DMS 273 (cell line): ENCODE results near the gene PKDREJ.
"Not testable (repeated sequence)": the region's sequence is repeated elsewhere in the genome, so short reads cannot be mapped to it uniquely, and the experiment has no call there.

ENCODE experiments used
- DNase-seq: peaks from one replicate; lab custom pipeline; 2025; ENCODE audit not compliant: unreplicated experiment; lab: John Stamatoyannopoulos, UW

Gene PKDREJ, protein sequence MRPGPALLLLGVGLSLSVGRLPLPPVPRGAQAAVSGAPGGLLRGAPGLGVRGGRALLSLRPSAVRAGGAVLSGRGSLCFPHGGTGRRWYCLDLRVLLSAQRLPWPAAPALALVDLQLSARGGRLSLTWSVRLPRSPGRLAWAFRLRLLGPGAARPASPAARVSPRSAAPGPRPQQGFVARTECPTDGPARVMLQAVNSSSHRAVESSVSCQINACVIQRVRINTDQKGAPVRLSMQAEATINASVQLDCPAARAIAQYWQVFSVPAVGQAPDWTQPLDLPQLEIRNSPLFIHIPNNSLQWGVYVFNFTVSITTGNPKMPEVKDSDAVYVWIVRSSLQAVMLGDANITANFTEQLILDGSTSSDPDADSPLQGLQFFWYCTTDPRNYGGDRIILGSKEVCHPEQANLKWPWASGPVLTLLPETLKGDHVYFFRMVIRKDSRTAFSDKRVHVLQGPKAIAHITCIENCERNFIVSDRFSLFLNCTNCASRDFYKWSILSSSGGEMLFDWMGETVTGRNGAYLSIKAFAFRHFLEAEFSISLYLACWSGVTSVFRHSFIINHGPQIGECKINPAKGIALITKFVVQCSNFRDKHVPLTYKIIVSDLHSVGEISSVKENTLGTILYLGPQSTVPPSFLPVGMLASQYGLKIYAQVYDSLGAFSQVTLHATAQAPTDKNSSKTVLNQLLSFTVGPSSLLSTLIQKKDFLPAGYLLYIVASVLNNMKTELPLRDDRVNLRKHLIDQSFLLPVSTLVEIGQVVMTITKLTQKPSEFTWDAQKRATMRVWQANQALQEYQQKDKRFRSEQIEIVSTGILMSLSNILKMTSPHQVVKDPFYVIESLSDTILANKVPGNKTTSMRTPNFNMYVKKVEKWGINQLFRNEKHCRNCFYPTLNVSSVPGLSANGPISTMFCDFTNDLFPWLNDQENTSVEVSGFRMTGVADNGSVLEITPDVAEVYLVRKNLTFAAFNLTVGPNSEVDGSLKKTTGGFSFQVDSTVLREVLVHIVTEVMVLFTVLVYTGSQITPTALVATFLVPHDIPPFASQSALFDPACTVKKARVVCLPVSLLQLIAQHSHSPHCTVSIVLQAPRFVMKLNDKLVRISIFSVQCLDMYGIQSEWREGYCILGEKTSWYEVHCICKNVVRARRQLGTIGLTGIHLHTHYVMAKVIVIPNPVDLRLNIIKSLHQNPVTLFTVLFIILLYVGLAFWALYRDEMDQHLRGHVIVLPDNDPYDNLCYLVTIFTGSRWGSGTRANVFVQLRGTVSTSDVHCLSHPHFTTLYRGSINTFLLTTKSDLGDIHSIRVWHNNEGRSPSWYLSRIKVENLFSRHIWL (N-terminal part only)

DNA sequence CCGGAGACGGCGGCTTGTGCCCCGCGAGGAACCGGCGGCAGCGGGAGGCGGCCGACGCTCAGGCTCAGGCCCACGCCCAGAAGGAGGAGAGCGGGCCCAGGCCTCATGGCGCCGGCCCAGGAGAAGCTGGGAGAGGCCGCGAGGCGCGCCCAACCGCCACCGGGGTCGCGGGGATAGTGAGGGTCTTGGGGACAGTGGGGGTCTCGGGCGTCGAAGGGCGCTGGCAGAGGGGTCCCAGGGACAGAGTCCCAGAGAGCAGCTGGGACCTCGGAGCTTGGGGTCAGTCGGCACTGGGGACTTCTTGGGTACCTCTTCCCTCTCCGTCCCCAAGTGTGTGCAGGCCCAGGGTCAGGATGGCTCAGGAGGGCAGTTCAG is at the start of gene PKDREJ:
Gene PKDREJ (minus strand): TSS at position 128 of the 375 bp plus-strand sequence. CDS start 21 bp downstream, at position 107.
- no peak for DNase-seq

DNA sequence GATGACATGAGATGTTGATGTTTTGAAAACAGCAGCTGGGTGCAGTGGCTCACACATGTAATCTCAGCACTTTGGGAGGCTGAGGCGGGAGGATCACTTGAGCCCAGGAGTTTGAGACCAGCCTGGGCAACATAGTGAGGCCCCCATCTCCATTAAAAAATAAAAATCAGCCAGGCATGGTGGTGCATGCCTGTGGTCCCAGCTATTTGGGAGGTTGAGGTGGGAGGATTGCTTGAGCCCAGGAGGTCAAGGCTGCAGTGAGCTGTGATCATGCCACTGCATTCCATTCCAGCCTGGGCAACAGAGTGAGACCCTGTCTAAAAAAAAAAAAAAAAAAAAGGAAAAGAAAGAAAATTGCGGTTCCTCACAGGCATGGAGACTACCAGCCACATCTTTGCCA is 49.7 kb upstream of the PKDREJ start:
- not testable (repeated sequence) for DNase-seq

DNA sequence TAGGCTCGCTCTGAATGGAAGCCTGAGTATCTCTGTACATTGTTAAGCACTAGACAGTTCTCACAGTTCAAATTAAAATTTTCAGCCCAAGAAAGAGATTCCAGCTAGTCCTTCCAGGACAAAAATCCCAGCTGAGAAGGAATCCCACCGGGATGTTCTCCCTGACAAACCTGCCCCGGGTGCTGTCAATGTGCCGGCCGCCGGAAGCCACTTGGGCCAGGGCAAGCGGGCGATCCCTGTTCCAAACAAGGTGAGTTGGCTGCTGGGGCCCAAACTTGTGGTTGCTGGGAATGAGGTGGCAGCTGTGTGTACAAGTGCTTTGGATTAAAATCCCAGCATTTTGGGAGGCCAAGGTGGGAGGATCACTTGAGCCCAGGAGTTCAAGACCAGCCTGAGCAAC is 48.9 kb upstream of the PKDREJ start:
- DNase-seq, result no peak

DNA sequence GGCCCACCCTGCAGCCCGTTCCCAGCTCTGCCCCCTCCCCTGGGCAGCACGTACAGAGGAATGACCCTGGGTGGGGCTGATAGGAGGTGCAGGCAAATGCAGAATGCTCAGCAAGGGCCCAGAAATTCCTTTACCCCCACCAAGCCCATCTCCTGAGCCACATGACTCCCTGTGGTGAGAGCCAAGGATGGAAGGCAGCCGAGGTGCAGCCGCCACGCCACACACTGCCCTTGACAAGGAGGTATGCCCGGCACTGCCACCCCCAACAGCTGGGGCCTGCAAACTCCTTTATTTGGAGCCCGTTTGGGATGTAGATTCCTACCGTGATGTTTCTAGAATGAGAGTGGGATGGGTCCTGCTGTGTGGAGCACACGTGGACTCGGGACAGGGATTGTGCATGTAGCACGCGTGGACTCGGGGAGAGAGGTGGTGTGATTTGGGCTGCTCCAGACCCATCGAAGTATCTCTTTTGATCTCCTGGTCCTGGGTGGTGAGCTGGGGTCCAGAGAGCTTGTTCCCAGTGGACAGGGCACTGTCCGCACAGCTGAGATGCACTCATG is 46.5 kb upstream of the PKDREJ start:
- no peak for DNase-seq

DNA sequence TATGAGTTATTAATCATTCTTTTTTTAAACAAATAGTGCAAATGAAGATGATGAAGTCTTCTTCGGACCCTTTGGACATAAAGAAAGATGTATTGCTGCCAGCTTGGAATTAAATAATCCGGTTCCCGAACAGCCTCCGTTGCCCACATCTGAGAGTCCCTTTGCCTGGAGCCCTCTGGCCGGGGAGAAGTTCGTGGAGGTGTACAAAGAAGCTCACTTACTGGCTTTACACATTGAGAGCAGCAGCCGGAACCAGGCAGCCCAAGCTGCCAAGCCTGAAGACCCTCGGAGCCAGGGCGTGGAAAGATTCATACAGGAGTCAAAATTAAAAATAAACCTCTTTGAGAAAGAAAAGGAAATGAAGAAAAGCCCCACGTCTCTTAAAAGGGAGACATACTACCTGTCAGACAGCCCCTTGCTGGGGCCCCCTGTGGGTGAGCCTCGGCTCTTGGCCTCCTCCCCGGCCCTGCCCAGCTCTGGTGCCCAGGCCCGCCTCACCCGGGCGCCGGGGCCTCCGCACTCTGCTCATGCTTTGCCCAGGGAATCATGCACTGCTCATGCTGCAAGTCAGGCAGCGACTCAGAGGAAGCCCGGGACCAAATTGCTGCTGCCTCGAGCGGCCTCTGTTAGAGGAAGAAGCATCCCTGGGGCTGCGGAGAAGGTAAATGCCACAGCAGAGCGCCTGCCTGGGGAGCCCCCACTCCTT is 45.3 kb upstream of the PKDREJ start:
- no peak for DNase-seq

DNA sequence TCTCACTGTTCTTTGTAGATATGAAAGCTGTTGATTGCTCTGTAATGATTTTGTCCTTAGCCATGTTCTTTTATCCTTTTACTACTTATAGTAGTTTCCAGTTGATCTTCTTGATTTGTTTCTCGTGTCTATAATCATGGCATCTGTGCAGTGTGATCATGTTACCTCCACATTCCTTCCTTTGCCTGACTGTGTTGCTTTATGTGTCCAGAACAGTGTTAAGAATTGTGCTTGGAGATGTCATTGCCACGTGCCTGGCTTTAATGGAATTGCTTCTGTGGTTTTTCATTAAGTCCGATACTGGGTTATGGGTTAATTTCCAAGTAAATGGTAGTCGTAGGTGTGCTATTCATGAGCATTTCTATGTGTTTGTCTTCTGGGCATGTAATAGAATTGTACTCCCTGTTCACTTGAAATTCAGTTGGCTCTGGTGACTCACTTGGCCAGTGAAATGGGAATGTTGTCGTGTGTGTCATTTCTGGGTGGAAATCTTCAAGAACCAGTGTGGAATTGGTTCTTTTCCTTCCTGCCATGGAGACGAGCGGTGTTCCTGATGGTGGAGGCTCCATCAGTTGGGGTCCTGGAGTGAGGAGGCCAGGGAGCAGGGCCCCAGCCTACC is 40.3 kb upstream of the PKDREJ start:
- no peak for DNase-seq

DNA sequence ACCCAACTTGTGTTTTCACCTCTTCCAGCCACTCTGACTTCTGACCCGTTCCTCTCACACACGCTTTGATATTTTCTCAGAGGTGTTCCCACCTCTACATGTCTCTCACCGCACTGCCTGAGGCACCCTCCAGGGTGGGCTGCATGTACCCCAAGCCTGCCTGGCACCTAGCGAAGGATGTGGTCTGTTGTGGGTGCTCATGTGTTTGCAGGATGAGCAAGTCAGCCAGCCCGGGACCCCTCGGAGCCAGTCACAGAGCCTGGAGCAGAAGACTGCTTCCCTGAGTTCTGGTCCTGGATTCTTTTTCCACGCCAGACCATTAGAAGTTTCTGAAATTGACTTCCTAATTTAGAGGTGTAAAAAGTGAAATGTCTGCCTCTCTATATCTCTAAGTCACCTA is 37.3 kb upstream of the PKDREJ start:
- no peak for DNase-seq

DNA sequence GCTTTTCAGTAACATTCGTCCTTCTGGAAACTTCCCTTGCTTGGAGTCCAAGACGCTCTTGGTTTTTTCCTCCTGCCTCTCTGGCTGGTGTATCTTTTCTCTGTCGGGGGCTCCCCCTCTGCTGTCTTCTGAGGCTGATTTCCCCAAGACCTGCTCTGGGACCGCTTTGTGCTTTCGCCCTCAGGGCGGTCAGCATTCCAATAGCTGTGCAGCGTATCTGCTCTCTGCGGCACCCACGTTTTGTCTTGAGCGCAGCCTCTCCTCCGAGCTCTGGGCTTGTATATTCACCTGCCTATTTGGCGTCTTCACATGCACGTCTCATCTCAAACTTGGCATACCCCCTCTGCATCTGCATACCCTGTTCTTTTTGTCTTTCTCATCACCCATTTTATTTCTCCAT is 36.0 kb upstream of the PKDREJ start:
- DNase-seq, result no peak

DNA sequence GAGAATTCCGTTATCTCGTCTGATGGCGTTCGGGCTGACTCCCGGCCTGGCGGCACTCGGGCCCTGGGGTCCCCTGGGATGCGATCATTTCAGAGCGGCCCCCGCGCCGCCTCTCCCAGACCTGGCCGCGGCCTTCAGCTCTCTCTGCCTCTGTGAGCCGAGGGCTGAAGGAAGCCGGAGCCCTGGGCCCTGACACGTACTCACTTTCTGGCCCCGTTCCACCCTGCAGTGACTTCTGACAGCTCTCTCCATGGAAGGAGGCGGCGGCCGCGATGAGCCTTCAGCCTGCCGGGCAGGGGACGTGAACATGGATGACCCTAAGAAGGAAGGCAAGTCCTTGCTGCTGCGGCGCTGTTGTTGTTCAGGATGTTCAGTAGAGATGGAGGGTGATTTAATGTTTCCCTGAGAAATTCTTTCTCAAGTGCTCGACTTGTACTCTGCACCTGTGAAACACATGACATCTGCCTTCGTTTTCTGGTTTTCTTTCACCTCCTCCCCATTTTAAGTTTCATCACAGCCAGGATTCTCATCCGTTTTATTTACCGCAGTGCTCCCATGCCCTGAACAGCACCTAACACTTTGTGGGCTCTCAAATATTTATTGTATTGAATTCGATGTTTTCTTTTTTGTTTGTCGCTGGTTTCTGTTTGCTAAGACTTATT is 34.1 kb upstream of the PKDREJ start:
- peak; percentile 62 for DNase-seq

DNA sequence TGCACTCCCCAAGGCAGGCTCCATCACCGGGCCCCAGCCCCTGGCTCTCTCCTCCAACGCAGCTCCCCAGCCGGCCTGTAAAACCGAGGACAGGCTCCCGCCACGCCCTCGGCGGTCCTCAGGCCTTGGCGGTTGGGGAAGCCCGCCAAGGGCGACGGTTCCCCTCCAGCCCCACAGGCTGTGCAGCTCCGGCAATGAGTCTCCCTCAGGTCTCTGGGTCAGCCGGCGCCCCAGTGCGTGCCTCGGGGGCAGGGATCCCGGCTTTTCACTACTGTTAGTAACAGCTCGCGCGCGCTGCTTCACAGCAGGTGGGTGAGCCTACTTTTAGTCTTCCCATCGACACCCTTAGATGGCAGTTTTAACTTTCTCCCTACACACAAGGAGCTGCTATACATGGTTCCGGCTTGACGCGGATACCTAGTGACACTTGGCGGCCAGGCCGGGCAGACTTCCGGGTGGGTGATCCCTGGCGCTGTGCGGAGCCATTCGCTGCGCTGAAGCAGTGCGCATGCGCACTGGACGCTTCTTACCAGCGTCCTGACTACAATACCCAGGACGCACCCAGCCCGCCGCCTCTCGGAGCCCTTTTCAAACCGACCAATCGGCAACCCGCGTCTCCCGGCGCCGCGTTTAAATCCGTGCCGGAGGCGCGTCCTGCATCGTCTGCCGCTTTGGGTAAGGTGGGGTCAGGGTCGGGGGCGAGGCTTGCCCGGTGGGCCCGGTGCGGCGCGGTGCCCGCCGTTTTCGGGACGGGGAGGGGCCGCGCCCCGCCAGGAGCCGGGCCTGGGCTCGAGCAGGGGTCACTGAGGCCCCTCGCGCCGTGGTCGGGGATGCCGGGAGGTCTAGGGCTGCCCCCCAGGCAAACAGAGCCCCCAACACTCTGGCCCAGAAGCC is 33.4 kb upstream of the PKDREJ start, which contains the start of gene GTSE1:
Gene GTSE1 (plus strand): TSS at position 614 of the 894 bp plus-strand sequence. CDS start 531 bp downstream, outside the sequence.
- peak; percentile 98 for DNase-seq

DNA sequence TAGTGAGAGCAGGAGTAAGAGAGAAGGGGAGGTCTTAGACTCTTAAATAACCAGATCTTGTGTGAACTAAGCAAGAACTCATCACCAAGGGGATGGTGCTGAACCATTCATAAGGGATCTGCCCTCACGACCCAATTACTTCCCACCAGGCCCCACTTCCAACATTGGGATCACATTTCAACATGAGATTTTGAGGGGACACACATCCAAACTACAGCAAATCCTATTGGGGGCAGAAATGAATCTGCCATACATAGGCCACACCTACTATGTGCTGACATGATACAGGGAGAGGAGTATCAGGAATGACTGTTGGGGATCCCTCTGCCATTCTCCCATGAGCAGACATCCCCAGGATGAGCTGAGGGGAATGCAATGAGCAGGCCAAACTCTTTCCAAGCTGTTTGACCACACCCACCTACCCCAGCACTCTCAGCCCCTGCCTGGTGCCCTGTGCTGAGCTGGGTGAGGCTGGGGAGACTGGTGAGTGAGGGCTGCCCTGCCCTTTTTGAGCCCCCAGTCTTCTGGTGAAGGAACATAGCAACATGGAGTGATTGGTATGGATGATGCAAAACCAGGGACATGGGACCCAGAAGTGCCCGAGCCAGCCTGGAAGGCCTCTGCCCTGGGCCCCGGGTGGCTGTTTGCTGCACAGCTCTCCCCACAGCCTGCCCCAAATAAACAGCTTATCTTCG is 32.3 kb upstream of the PKDREJ start:
- DNase-seq, result no peak

DNA sequence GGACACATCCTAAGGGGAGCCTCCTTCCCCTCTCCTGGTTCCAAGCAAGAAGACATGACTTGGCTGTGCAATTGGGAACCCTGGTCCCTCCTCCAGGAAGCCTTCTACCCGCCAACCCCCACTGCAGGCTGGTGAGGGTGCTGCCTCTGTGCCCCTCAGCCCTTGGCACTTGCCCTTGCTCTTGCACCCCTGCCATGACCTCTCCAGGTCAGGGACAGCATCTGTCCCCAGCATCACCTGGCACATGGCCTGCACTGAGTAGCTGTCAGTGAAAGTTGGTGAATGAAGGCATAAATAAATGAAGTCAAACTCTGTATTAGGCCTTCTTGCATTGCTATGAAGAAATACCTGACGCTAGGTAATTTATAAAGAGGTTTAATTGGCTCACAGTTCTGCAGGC is 31.6 kb upstream of the PKDREJ start:
- no peak for DNase-seq

DNA sequence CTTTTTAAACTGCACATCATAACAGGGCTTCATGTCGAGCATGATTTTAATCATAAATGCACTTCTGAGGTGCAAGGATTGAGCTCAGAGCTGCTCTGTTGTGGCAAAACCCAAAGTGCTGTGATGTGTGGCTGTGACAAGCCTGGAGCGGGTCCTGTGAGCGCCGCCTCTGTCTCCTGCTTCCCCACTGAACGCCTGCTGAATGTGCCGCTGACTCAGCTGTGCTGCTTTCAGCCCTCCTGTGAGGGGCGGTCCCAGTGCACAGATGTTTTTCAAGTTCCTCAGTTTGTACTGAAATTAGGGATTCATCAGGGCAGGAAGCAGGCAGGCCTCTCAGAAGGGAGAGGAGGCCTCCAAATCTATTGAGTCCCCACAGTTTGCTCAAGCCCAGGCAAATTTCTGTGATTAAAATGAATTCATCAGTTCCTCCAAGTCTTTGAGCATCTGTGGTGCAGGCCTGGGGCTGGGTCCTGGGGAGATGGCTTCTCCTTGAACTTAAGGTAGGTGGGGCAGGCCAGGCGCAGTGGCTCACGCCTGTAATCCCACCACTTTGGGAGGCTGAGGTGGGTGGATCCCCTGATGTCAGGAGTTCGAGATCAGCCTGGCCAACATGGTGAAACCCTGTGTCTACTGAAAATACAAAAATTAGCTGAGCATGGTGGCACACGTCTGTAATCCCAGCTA is 30.6 kb upstream of the PKDREJ start:
- DNase-seq, result no peak

DNA sequence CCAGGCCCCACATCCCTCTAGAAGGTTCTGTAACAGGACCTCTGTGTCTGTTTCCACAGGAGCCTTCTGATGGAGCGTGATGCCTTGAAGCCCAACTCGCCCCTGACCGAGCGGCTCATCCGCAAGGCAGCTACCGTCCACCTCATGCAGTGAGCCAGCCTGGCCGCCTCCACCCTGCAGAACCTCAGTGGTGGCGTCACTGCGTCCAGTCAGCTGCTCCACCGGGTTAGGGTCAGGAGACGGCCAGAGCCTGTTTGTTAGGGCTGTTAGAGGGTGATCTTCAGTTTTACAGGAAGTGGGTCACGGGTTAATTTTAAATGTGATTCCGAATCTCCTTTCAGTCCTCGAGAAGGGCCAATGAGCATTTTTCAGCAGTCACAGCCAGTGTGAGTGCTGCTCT is 29.6 kb upstream of the PKDREJ start:
- DNase-seq, result no peak

DNA sequence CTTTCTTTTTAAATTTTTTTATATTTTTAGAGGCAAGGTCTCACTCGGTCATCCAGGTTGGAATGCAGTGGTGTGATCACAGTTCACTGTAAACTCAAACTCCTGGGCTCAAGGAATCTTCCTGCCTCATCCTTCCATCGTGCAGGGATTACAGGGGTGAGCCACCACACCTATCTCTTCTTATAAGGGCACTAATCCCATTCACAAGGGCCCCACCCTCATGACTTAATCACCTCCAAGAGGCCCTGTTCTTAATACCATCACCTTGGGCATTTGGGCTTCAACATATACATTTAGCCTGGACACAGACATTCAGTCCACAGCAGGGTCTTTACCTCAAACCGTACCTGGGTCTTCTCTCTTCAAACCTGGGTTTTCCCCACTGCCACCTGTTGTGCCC is 29.0 kb upstream of the PKDREJ start:
- no peak for DNase-seq

DNA sequence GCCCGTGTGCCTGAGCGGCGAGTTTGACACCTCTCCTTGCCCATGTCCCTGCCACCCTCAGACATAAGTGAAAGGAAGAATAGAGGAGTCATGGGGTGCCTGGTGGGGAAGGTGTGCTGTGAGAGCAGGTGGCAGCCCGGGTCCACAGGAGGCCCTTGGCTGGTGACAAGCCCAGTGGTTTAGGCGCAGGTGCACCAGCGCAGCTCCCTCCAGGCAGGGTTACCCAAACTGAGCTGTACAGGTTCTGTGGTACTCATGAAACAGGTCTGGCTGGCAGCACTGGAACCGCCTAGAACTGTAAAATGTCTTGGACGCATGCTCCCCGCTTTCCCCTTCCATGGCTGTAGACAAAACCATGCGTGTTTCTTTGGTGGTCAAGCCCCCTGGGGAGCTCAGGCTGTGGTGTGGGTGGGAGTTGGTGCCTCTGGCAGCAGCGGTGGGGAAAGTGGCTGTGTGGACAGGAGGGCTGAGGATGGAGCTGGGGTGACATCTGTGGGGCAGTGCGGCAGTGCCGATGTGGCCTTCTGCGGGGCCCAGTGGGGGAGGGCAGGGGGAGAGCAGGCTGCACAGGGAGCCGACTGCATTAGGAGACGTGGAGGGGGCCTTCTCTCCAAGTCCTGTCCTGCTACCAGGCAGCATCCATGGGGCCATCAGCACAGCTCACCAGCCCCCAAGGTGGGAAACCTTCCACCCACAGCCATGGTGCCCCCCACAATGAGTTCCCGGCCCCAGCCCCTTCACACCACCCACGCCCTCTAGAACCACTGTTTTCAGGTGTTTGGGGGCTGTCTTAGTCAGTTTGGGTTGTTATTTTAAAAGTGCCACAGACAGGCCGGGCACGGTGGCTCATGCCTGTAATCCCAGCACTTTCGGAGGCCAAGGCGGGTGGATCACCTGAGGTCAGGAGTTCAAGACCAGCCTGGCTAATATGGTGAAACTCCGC is 28.0 kb upstream of the PKDREJ start:
- DNase-seq, result no peak
